HFFc6 (cell line): Measurements from ENCODE around the gene PUS7L. TPM values are rescaled to one million over a fixed set of nuclear protein-coding genes. Genes with fewer than 3 reads are reported as not detected.

Source experiments
- DNase-seq: peaks from one replicate; pipeline ENCODE4 v3.0.0-alpha.2; 2018
- H3K27ac Mint-ChIP-seq: 2 replicates; pipeline ENCODE4 v1.8.0; 2020; ENCODE audit warnings: mild to moderate bottlenecking, mixed read lengths
- H3K27me3 Mint-ChIP-seq: 2 replicates; pipeline ENCODE4 v1.8.0; 2021; ENCODE audit warnings: mild to moderate bottlenecking, moderate library complexity, mixed read lengths; ENCODE audit not compliant: insufficient read depth
- H3K36me3 Mint-ChIP-seq: 2 replicates; pipeline ENCODE4 v1.8.0; 2021; ENCODE audit warnings: low read depth, mixed read lengths
- H3K4me1 Mint-ChIP-seq: 2 replicates; pipeline ENCODE4 v1.8.0; 2020; ENCODE audit warnings: low read depth, mixed read lengths
- H3K4me3 Mint-ChIP-seq: 2 replicates; pipeline ENCODE4 v1.8.0; 2020; ENCODE audit warnings: mild to moderate bottlenecking, moderate library complexity, mixed read lengths
- H3K9me3 Mint-ChIP-seq: 2 replicates; pipeline ENCODE4 v1.8.0; 2020; ENCODE audit warnings: mild to moderate bottlenecking, mixed read lengths
- total RNA-seq, 6 experiments: library from RNA; stranded (reverse); fragmentation: NEBNext Ultra II Directional; extraction: Animal tissue kit (Norgen Biotek cat#: 25700); gene quantifications; 2 replicates in 1 of 6; 3 replicates in 5 of 6; pipeline ENCODE4 v1.2.3, GENCODE V29; 2021
- TF ChIP-seq, protein P1 (sequence below): fragments of 200-600 bp; sonication (generic); IDR thresholded peaks from 2 replicates; pipeline ENCODE4 v1.5.0; 2021; ENCODE audit warnings: antibody characterized with exemption, mild to moderate bottlenecking

PUS7L gene
- total RNA-seq, 6 experiments from 2014 or later, result 14.3 to 22.6 (median 17.2) TPM

- no peaks in the 10 kb centered on the region for H3K27me3 Mint-ChIP-seq
- TF ChIP-seq, protein P1, sequence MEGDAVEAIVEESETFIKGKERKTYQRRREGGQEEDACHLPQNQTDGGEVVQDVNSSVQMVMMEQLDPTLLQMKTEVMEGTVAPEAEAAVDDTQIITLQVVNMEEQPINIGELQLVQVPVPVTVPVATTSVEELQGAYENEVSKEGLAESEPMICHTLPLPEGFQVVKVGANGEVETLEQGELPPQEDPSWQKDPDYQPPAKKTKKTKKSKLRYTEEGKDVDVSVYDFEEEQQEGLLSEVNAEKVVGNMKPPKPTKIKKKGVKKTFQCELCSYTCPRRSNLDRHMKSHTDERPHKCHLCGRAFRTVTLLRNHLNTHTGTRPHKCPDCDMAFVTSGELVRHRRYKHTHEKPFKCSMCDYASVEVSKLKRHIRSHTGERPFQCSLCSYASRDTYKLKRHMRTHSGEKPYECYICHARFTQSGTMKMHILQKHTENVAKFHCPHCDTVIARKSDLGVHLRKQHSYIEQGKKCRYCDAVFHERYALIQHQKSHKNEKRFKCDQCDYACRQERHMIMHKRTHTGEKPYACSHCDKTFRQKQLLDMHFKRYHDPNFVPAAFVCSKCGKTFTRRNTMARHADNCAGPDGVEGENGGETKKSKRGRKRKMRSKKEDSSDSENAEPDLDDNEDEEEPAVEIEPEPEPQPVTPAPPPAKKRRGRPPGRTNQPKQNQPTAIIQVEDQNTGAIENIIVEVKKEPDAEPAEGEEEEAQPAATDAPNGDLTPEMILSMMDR, result peak; percentile 70
- peak; percentile 28 for DNase-seq
- H3K4me1 Mint-ChIP-seq, result no peaks in the 10 kb centered on the region
- no peaks in the 10 kb centered on the region; the same call in 1 of the 2 replicates for H3K36me3 Mint-ChIP-seq
- no peak overlapping the region for H3K27ac Mint-ChIP-seq
- no peak overlapping the region for H3K4me3 Mint-ChIP-seq
- H3K9me3 Mint-ChIP-seq, result no peaks in the 10 kb centered on the region
Observed at GRCh38 chr12:43776498-43776897, 17.9 kb upstream of the PUS7L start.

- no peak overlapping the region for H3K4me3 Mint-ChIP-seq
- peak; percentile 20 for DNase-seq
- peaks cover 12% of the 10 kb centered on the region for H3K4me1 Mint-ChIP-seq
- H3K27me3 Mint-ChIP-seq, result no peaks in the 10 kb centered on the region
- H3K36me3 Mint-ChIP-seq, result peaks cover 5% of the 10 kb centered on the region; the same call in 1 of the 2 replicates
- no peak overlapping the region for H3K27ac Mint-ChIP-seq
- TF ChIP-seq, protein P1, result no peak
- H3K9me3 Mint-ChIP-seq, result no peaks in the 10 kb centered on the region
Observed at GRCh38 chr12:43766291-43766690, 7.7 kb upstream of the PUS7L start.

DNA sequence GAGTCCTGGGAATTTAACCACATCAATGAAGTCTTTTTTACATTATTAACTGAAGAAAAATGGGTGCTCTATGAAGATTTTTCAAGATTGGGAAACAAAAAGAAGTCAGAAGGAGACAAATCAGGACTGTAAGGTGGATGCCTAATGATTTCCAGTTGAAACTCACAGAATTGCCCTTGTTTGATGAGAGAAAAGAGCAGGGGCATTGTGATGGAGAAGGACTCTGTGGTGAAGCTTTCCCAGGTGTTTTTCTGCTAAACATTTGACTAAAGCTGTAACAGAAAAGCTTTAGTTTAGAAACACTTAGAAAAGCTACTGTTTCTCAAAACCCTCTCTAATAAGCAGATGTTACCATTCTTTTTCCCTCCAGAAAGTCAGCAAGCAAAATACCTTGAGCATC is 5.9 kb upstream of the PUS7L start:
- no peak for DNase-seq

DNA sequence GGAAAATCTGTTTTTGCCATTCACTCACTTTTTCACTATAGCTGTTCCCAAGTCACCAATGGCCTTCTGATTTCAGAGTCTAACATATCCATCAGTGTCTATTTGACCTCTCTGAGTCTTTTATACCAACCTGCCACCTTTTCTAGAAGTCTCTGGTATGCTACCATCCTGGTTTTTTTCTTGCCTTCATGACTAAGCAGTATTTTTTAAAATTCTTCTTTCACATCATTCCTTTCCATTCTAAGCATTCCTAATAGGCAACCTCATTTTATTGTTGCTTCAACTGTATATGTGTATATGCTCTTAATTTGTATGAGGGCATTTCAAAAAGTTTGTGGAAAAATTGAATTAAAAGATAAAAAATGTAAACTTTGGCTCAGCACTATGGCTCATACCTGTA is 5.2 kb upstream of the PUS7L start:
- TF ChIP-seq, protein P1, result no peak
- H3K27ac Mint-ChIP-seq, result peak overlapping the region; percentile 56
- H3K9me3 Mint-ChIP-seq, result no peaks in the 10 kb centered on the region
- no peaks in the 10 kb centered on the region for H3K27me3 Mint-ChIP-seq
- no peak for DNase-seq
- peaks cover 29% of the 10 kb centered on the region for H3K4me1 Mint-ChIP-seq
- H3K36me3 Mint-ChIP-seq, result peaks cover 8% of the 10 kb centered on the region; the same call in 1 of the 2 replicates
- no peak overlapping the region for H3K4me3 Mint-ChIP-seq

More for the DNA sequence above, 5.9 kb upstream of the PUS7L start:
- Mint-ChIP-seq H3K4me1 (peaks cover 24% of the 10 kb centered on the region), H3K9me3 (no peaks in the 10 kb centered on the region), H3K27me3 (no peaks in the 10 kb centered on the region), H3K27ac (no peak overlapping the region), H3K4me3 (no peak overlapping the region), H3K36me3 (peaks cover 8% of the 10 kb centered on the region; the same call in 1 of the 2 replicates)
- TF ChIP-seq, protein P1, result no peak

DNA sequence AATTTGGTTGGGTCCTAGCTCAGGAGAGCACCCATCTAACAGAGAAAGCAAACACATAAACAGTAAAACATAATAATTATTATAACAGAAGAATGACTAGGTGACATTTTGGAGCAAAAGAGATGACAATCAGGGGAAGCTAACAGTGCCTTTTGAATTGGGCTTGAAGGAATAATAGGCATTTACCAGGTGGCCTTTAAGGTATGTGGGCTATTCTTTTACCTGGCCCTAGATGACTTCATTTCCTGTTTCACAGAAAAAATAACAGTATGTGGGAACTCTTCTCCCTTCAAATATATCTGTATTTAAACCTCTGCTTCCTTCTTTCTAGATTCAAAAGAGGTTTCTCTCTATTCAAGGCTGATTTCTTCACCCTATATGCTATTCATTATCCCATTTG is 4.0 kb upstream of the PUS7L start:
- Mint-ChIP-seq H3K27ac (no peak overlapping the region), H3K27me3 (no peaks in the 10 kb centered on the region), H3K4me1 (peaks cover 35% of the 10 kb centered on the region), H3K36me3 (peaks cover 8% of the 10 kb centered on the region; the same call in 1 of the 2 replicates), H3K4me3 (no peak overlapping the region), H3K9me3 (no peaks in the 10 kb centered on the region)
- TF ChIP-seq, protein P1, result no peak
- DNase-seq, result no peak

- peaks cover 12% of the 10 kb centered on the region for H3K36me3 Mint-ChIP-seq
- TF ChIP-seq, protein P1, result no peak
- H3K27ac Mint-ChIP-seq, result no peak overlapping the region
- peaks cover 42% of the 10 kb centered on the region for H3K4me1 Mint-ChIP-seq
- H3K9me3 Mint-ChIP-seq, result no peaks in the 10 kb centered on the region
- H3K4me3 Mint-ChIP-seq, result no peak overlapping the region
- H3K27me3 Mint-ChIP-seq, result no peaks in the 10 kb centered on the region
- no peak for DNase-seq
Observed at GRCh38 chr12:43761500-43761899, 2.9 kb upstream of the PUS7L start.
